SK-N-MC (cell line): Measurements from ENCODE around the gene OR5K2.

ENCODE experiments used
- EZH2 ChIP-seq: fragments of 200-600 bp; sonication (generic); IDR thresholded peaks from one replicate; pipeline ENCODE4 v1.6.1; 2017; ENCODE audit warnings: antibody characterized with exemption
- FOXP2 ChIP-seq: optimal IDR thresholded peaks from 2 replicates; pipeline ENCODE3; 2011; ENCODE audit warnings: mild to moderate bottlenecking, moderate library complexity; ENCODE audit not compliant: insufficient read depth; ENCODE audit errors: extremely low read length, control extremely low read depth
- POLR2AphosphoS5 ChIP-seq: IDR thresholded peaks from 2 replicates; pipeline ENCODE4 v1.6.1; 2012; ENCODE audit warnings: mild to moderate bottlenecking, low read depth, low read length, borderline replicate concordance

GRCh38 chr3:98514948-98515347 lies 17.5 kb downstream of the OR5K2 start:
- TF ChIP-seq POLR2AphosphoS5 (no peak), EZH2 (no peak), FOXP2 (no peak)
